KOPT-K1 (cell line): ENCODE measurements around the gene UBALD2.

Source experiments
- H3K27ac ChIP-seq: fragments of 200-600 bp; sonication (generic); 2 replicates; pipeline ENCODE4 v1.5.1; 2016; ENCODE audit warnings: antibody characterized with exemption, mild to moderate bottlenecking, low read depth, low read length; ENCODE audit not compliant: poor library complexity, severe bottlenecking
- H3K36me3 ChIP-seq: fragments of 200-600 bp; sonication (generic); 2 replicates; pipeline ENCODE4 v1.5.1; 2017; ENCODE audit warnings: antibody characterized with exemption, mild to moderate bottlenecking, low read length, moderate library complexity; ENCODE audit not compliant: insufficient read depth
- H3K9me3 ChIP-seq: fragments of 200-600 bp; sonication (generic); 2 replicates; pipeline ENCODE4 v1.5.1; 2017; ENCODE audit warnings: antibody characterized with exemption, low read length, mild to moderate bottlenecking; ENCODE audit not compliant: insufficient read depth, poor library complexity, severe bottlenecking

The UBALD2 gene

DNA sequence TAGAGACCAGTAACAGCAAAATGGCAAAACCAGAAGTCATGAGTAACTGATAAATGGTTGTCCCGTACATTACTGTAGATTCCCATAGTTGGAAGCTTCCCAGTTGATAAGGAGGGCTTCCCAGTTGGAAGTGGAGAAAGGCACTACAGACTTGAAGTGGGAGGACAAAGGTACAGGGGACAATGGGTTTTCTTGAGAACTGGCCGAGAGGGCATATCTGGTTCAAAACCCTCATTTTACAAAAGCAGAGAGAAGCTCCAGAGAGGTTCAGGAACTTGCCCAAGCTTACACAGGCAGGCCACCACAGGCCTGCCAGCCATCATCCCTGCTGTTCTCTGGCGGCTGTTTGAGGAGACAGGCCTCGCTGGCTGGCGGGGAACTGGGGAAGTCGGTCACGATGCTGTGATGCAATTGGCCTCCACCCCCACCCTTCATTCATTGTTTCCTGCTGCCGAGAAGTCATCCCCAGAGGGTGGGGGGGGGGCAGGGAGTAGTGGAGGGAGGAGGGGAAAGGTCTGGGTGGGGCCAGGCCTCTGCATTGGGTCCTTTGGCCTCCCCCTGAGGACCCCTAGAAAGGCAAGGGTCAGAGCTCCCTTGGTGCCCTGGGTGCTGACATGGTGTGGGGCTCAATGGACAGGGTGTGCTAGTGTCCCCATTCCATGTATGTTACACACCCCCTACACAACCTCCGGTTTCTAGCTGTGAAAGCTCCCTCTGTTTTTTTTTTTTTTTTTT is 3.0 kb downstream of the UBALD2 start:
- Histone ChIP-seq H3K9me3 (no peaks in the 10 kb centered on the region), H3K36me3 (peaks cover 62% of the 10 kb centered on the region), H3K27ac (peak overlapping the region; percentile 84)

DNA sequence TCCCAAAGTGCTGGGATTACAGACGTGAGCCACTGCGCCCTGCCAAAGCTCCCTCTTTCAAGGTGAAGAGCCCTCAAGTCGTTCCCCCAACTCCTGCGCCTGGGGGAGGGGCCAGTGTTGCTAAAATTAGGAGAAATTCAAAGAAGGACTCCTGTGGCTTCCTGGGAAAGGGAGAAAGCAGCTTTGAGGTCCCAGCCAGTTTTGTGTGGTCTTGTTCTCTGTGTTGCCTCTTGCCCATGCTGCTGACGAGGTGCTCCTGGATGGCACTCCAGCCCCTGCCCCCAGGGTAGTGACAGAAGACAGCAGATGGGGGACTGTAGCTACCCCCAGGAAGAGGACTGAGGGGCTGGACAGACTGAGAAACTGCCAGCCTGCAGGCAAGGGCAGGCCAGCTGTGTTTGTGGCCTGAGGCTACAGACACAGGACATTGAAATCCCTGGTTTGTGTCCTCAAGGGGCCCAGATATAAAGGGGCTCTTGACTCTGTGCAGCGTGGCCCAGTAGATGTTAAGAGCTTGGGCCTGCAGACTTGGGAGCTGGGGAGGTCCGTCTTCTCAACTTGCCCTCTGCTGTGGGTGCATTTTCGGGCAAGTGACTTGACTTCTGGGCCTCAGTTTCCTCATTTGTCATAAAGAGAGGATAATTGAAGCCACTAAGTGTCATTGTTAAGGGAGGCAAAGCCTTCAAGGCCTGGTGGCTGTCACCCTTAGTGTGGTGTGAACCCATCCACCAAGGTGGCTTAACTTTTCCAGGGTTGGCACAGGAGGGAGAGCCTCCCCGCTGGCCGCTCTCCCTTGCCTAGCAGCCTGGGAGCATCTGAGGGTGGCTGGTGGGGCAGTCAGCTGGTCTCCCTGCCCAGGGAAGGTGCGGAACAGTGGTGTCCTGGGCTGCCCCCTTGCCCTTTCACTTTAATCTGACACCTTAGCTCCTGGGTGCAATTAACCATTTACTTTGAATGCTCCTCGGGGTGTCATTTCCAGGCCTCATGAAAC is 4.1 kb downstream of the UBALD2 start:
- Histone ChIP-seq H3K9me3 (no peaks in the 10 kb centered on the region), H3K36me3 (peaks cover 70% of the 10 kb centered on the region), H3K27ac (peak overlapping the region; percentile 84)

DNA sequence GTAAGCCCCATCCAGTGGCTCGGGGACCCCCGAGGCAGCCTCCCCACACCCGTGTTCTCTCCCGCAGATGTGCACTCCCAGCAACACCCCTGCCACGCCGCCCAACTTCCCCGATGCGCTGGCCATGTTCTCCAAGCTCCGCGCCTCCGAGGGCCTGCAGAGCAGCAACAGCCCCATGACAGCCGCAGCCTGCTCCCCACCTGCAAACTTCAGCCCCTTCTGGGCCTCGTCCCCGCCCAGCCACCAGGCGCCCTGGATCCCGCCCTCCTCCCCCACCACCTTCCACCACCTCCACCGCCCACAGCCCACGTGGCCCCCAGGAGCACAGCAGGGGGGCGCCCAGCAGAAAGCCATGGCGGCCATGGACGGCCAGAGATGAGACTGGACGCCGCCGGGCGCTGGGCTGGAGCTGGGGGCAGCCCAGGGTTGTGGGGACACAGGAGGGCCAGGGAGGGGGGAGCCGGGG is 5.0 kb downstream of the UBALD2 start:
- H3K27ac ChIP-seq: peak overlapping the region; percentile 84
- H3K36me3 ChIP-seq: peaks cover 70% of the 10 kb centered on the region
- H3K9me3 ChIP-seq: no peaks in the 10 kb centered on the region

DNA sequence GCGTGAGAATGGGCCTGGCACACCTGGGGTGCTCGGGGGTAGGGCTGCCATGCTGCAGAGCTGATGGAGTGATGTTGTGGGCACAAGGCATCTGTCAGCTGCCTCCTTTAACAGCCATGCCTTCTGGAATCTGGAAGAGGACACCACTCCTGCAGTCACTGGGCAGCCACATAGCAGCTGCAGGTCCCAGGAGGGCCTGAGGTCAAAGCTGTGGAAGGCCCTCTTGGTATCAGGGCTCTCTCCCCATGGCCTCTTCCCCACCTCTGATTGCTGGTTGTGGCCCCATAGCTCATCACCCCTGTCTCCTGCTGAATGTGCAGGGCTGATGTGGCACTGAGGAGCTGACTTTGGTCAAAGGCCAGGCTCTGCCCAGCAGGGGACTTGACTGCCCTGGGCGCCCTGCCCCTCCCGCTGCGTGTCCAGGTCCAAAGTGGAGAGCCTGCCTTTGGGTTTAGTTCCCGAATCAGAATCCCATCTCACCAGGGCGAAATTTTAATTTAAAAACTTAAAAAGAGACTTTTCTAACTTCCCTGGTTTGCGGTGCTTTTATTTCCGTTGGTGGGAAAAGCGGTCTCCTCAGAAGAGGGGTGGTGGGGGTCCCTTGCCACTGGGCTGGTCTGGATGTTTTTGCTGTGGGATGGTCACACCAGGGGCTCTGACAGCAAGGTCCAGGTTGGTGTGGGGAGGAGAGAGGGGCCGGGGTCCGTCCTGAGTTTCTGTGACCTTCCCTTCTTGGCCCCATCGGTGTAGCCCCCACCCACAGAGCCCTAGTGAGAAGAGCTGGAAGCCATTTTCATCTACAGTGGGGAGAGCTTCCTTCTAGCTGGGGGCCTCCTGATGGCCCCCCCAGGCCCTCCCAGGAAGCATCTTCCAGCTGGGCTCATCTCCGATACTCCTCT is 5.9 kb downstream of the UBALD2 start:
- peak overlapping the region; percentile 68 for H3K27ac ChIP-seq
- H3K36me3 ChIP-seq: peaks cover 70% of the 10 kb centered on the region
- H3K9me3 ChIP-seq: no peaks in the 10 kb centered on the region

DNA sequence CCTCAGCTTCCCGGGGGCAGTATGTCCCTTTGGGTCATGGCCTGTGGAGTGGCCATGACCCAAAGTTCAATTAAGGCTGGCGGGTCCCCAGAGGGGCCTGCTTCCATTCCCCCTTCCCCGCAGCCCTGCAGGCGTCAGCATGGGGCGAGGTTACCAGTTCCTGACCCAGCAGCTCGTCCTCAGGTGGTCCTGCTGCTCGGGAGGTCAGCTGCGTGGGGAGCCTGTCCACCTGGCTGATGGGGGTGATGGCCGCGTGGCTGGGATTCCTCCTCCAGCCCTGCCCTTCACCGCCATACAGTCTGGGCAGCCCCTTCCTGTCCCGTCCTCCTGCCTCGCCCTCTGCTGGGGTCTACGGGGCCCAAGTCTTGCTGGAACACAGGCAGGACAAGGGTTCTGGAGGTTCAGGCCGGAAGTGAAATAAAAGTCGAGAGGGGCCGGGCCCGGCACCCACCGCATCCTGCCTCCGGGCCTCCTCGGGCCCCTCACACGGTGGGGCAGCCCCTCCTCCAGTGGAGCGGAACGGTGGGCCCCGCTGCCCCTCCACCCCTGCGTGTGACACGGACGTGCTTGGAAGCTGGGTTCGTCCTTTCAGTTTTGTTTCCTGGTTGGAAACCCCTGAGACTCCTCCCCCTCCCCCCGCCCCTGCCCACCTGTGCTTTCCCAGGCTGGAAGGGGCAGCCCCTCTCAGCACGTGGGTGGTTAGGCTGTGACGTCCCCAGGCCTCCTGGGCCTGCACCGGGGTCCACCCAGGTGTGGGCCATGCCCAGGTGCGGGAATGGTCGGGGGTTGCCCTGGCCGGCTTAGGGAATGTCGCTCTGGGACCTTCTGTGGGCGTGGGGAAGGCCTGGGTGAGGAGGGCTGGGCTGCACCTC is 6.8 kb downstream of the UBALD2 start:
- Histone ChIP-seq H3K9me3 (no peaks in the 10 kb centered on the region), H3K36me3 (peaks cover 63% of the 10 kb centered on the region), H3K27ac (peak overlapping the region; percentile 68)

DNA sequence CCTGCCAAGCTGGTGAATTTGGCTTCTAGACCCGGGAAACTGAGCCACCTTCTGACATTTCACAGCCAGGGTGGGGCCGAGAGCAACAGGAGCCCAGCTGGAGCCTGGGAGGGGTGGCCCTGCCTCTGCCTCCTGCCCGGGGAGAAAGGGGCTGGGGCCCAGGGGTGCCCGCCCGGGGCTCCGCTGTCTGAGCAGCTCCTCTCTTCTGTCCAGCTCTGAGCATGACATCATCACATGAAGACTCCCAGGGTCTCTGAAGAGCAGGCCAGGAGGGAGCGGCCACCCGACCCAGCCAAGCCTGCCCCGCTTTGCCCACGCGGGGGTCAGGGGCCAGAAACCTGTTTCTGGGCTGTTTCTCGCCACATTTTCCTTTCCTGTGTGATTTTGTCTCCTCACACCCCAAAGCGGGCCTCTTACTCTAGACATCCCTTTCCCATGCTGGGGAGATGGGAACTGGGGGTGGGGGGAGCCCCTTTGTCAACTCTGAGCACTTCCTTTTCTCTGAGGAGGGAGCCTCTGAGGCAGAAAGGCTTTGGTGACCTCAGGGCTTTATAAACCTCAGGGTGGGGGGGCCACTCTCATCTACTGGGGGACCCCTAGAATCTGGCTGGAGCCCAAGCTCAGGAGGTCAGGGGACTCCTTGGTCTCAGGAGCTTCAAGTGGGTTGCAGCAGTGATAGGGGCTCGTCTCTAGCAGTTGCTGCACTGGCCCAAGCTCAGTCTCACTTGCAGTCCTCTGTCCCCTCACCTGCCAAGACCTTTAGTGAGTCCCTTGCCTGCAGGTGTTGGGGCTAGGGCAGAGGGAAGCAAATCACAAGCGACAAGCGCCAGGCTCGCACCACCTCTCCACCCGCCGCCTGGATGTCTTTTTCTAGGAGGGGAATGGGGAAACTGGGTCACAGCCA is 7.6 kb downstream of the UBALD2 start:
- peak overlapping the region; percentile 68 for H3K27ac ChIP-seq
- no peaks in the 10 kb centered on the region for H3K9me3 ChIP-seq
- H3K36me3 ChIP-seq: peaks cover 54% of the 10 kb centered on the region

DNA sequence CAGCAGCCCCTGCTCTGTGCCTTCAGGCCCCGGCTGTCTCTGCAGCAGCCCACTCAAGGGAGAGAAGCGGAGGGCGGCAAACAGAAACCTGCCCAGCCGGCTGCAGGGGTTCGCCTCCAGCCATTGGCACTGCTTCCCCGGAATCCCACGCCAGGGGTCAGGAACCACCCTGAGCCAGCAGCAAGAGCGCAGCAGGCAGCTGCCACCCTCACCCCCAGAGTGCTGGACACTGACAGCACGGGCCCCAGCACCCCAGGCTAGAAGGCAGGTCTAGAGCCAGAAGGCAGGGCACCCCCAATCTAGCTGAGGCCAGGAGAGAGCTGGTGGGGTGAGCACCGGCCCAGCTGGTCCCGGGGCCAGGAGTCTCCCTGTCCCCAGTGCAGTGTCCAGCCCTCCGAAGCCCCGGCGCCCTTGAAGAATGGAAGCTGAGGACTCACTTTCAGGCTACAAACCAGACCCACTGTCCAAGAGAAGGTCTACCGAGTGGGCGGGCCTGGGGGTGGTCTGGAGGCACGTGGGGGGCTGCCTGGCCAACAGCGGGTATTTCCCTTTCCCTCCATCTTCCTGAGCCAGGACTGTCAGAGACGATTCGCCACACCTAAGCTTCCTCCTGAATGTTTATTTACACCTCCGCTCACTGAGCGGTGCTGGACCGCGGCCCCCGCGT is 8.4 kb downstream of the UBALD2 start:
- Histone ChIP-seq H3K9me3 (no peaks in the 10 kb centered on the region), H3K36me3 (peaks cover 46% of the 10 kb centered on the region), H3K27ac (peak overlapping the region; percentile 68)

DNA sequence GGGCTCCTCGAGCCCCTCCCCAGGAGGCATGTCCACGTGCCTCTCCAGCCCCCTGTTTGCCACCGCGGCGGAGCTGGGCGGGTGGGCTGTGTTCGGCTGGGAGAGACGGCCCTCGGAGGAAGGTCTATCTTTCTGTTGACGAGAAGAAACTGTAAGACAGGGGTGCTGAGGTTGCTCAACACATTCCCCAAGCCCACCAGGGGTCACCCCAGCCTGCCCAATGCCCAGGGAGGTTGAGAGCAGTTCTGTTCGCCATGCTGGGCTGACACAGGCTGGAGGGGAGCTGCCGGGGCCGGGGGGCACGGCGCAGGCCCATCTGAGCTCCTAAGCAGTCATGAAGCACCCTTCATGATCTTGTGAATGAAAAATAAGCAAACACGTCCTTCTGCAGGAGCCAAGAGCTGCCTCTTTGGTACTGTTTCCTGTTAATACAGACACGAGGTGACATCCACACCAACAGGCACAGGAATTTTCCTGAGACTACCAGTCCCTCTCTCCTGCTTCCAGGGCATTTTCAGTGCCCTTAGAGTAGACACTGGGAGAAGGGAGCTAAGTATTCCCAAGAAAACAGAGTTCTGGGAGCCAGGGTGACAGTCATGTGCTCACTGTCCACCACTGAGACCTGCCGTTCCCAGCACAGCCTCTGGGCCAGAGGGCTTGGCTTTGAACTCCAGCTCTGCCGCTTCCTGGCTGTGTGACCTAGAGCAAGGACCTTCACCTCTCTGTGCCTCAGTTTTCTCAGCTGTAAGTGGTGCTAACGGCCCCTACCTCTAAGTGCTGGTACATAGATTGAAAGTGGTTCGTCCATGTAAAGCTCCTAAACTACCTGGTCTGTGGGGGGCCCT is 9.2 kb downstream of the UBALD2 start:
- Histone ChIP-seq H3K36me3 (peaks cover 38% of the 10 kb centered on the region), H3K27ac (no peak overlapping the region), H3K9me3 (no peaks in the 10 kb centered on the region)

DNA sequence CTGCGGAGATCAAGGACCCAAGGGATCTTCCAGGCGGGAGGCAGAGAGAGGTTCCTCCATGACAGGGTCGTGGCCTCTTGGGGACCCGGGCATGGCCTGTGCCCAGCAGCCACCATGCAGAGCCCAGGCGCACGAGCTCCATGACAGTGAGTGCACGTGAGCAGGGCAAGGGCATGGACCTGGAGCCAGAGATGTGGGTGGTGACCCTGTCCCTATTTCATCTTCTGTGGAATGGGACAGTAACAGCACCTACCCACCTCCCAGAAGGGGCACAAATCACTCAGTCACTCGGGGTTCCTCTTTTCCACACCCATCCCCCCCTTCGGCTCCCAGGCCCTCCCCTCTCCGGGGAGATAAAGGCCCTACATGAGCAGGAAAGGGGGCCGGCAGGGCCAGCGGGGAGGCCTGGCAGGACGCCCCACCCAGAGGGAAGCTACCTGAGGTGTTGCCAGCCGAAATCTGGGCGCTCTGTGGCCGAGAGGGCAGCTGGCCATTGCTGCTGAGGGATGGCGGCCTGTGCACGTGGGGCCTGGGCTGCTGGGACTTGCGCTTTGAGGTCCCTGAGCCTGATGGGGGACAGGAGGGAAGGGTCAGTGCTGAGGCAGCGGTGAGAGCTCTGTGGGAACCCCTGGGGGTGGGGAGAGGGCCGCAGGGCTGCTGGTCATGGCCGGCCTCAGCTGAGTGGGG is 10.4 kb downstream of the UBALD2 start:
- Histone ChIP-seq H3K36me3 (peaks cover 28% of the 10 kb centered on the region), H3K27ac (no peak overlapping the region), H3K9me3 (no peaks in the 10 kb centered on the region)

DNA sequence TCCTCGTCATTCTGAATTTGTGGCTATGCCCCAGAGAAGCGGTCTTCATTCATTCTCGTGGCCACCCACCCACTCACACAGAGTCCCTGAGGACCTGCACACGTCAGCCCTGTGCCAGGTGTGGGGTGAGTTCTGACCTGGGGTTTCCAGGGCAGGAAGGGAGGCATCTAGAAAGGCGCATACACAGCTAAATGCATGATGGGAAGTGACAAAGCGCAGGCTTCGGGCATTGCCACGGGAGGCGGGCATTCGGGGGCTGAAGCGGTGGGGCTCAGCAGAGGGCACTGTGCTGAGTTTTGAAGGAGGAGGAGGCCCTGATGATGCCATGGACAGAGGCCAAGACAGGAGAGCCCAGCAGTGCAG is 10.9 kb downstream of the UBALD2 start:
- Histone ChIP-seq H3K27ac (no peak overlapping the region), H3K36me3 (peaks cover 23% of the 10 kb centered on the region), H3K9me3 (no peaks in the 10 kb centered on the region)

DNA sequence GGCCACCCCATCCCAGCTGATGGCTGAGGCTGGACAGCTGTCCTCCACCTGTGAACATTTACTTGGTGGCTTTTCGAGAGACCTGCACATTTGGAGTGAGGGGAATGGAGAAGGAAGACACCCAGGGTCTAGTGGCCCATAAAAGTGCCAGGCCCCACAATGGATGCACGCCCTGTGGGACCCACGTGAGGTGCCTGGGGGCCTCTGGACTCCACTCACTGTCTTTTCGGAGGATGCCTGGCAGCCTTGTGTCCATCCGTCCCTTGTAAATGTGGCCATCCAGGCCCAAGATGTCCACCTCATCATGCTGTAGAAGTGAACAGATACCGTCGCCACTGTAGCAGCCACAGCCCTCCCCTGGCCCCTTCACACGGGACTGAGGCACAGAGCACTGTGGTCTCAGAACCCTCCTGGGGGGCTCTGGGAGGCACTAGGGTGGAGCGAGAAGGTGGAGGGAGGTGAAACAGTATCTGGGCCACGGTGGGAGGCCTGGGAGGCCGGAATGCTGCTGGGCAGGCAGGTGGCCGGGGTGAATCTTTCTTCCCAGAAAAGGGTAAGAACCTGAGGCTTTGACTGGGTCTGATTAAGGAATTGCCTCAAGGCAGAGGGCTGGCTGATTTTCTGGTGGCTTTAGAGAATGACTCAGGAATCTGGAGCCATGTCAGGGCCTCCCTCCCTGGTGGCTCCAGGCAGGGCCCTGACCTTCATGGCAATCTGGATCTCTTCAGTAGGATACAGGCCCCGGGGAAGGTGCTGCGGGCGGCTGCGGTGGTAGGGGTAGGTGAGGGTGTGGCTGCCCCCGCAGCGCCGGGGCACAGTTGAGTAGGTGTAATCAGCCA is 11.5 kb downstream of the UBALD2 start:
- Histone ChIP-seq H3K27ac (peak overlapping the region; percentile 11), H3K36me3 (peaks cover 16% of the 10 kb centered on the region), H3K9me3 (no peaks in the 10 kb centered on the region)
